CD1c-positive myeloid dendritic cell (primary cell): ENCODE results near the gene TRIM4.
A peak's percentile ranks its signal among the peaks of the same experiment; 100 is the strongest.
"Not testable (repeated sequence)": the region's sequence is repeated elsewhere in the genome, so short reads cannot be mapped to it uniquely, and the experiment has no call there.

Experiments used
- DNase-seq: peaks from one replicate; pipeline ENCODE4 v3.0.0-alpha.2; 2016; ENCODE audit errors: extremely low spot score

Gene TRIM4

GRCh38 chr7:99920149-99920548 is 819 bp upstream of the TRIM4 start:
- no peak for DNase-seq

GRCh38 chr7:99919814-99920112 is 433 bp upstream of the TRIM4 start:
- no peak for DNase-seq

- DNase-seq = no peak
Observed at GRCh38 chr7:99910976-99911375, 8.4 kb downstream of the TRIM4 start.

- no peak for DNase-seq
Observed at GRCh38 chr7:99901581-99901980, 17.7 kb downstream of the TRIM4 start.

GRCh38 chr7:99899830-99900519 is 19.4 kb downstream of the TRIM4 start:
- no peak for DNase-seq

GRCh38 chr7:99898836-99899235 is 20.5 kb downstream of the TRIM4 start:
- DNase-seq = no peak

- no peak for DNase-seq
Observed at GRCh38 chr7:99898023-99898357, 21.3 kb downstream of the TRIM4 start.

GRCh38 chr7:99897322-99898022 is 21.9 kb downstream of the TRIM4 start:
- DNase-seq = no peak

GRCh38 chr7:99894738-99895137 is 24.6 kb downstream of the TRIM4 start:
- no peak for DNase-seq

- no peak for DNase-seq
Observed at GRCh38 chr7:99893280-99893679, 26.1 kb downstream of the TRIM4 start.

- DNase-seq = not testable (repeated sequence)
Observed at GRCh38 chr7:99890348-99890747, 29.0 kb downstream of the TRIM4 start.

- DNase-seq = not testable (repeated sequence)
Observed at GRCh38 chr7:99888366-99888765, 31.0 kb downstream of the TRIM4 start.

- DNase-seq = no peak
Observed at GRCh38 chr7:99881370-99881769, 38.0 kb downstream of the TRIM4 start.

GRCh38 chr7:99876933-99877332 is 42.4 kb downstream of the TRIM4 start, which contains the start of gene OR2AE1:
OR2AE1 (minus strand) TSS chr7:99877033; CDS start chr7:99877033, 0 bp downstream.
- DNase-seq = no peak

- DNase-seq = no peak
Observed at GRCh38 chr7:99876491-99876890, 42.8 kb downstream of the TRIM4 start.

- DNase-seq = no peak
Observed at GRCh38 chr7:99868246-99868645, 51.1 kb downstream of the TRIM4 start.

- DNase-seq = not testable (repeated sequence)
Observed at GRCh38 chr7:99867477-99867876, 51.9 kb downstream of the TRIM4 start.

- no peak for DNase-seq
Observed at GRCh38 chr7:99863847-99864440, 55.4 kb downstream of the TRIM4 start.

- DNase-seq = no peak
Observed at GRCh38 chr7:99860281-99861127, 58.8 kb downstream of the TRIM4 start.

- DNase-seq = no peak
Observed at GRCh38 chr7:99855236-99855635, 64.1 kb downstream of the TRIM4 start.

- no peak for DNase-seq
Observed at GRCh38 chr7:99848420-99849216, 70.7 kb downstream of the TRIM4 start.

GRCh38 chr7:99844328-99844727 is 75.0 kb downstream of the TRIM4 start:
- DNase-seq = peak; percentile 9
